Fibroblast of mammary gland (primary cell): ENCODE data around the gene SAYSD1.

Source experiments
- DNase-seq: peaks from one replicate; pipeline ENCODE4 v3.0.0-alpha.2; 2010; ENCODE audit warnings: low read depth
- H3K4me3 ChIP-seq: 2 replicates; pipeline ENCODE4 v1.5.1; 2011; ENCODE audit warnings: low read depth, mild to moderate bottlenecking, low read length, moderate library complexity; ENCODE audit not compliant: control insufficient read depth
- TF ChIP-seq, protein P1 (sequence below): conservative IDR thresholded peaks from 2 replicates; pipeline ENCODE4 v1.5.1; 2011; ENCODE audit warnings: low read depth, low read length, inconsistent platforms; ENCODE audit not compliant: control insufficient read depth, insufficient read depth

SAYSD1 gene

DNA sequence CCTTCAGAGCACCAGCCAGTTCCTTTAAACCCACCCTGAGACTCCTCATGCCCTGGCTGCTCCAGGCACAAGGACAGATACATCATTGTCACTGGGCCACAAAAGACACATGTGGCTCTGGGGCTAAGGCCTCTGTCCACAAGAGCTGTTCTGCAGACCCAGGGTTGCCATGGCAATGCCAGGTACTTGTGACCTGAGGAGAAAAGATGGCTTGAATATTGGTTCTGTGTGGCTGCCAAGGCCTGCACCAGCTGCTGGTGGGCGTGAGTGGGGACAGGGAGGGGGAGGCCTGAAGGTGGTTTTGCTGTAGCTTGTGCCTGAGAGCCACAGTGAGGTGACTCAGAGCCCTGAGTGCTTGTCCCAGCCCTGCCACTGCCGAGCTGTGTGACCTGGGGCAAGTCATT lies 31.8 kb downstream of the SAYSD1 start:
- no peak overlapping the region for H3K4me3 ChIP-seq
- TF ChIP-seq, protein P1, sequence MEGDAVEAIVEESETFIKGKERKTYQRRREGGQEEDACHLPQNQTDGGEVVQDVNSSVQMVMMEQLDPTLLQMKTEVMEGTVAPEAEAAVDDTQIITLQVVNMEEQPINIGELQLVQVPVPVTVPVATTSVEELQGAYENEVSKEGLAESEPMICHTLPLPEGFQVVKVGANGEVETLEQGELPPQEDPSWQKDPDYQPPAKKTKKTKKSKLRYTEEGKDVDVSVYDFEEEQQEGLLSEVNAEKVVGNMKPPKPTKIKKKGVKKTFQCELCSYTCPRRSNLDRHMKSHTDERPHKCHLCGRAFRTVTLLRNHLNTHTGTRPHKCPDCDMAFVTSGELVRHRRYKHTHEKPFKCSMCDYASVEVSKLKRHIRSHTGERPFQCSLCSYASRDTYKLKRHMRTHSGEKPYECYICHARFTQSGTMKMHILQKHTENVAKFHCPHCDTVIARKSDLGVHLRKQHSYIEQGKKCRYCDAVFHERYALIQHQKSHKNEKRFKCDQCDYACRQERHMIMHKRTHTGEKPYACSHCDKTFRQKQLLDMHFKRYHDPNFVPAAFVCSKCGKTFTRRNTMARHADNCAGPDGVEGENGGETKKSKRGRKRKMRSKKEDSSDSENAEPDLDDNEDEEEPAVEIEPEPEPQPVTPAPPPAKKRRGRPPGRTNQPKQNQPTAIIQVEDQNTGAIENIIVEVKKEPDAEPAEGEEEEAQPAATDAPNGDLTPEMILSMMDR, result no peak
- no peak for DNase-seq

DNA sequence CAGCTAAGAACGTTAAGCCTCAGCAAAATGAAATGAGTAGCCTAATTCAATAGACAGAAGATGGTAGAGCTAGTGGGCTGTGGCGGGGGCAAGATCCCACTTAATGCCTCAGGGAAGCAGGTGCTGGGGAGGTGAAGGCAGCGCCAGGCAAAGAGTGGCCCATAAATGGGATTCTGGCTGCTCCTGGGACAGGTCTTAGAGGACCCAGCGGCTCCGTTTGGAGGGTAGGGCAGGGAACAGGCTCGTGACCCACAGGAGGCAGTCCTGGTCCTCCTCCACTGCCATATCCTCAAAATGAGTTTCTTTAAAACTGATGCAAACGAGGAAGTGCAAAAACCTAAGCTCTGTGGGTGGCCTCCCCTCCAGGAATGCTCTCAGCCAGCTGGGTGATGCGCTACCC lies 32.7 kb downstream of the SAYSD1 start:
- no peak overlapping the region for H3K4me3 ChIP-seq
- no peak for DNase-seq
- TF ChIP-seq, protein P1, result no peak

GRCh38 chr6:39080246-39080875 lies 34.6 kb downstream of the SAYSD1 start:
- no peak overlapping the region for H3K4me3 ChIP-seq
- DNase-seq, result no peak
- TF ChIP-seq, protein P1, result no peak

DNA sequence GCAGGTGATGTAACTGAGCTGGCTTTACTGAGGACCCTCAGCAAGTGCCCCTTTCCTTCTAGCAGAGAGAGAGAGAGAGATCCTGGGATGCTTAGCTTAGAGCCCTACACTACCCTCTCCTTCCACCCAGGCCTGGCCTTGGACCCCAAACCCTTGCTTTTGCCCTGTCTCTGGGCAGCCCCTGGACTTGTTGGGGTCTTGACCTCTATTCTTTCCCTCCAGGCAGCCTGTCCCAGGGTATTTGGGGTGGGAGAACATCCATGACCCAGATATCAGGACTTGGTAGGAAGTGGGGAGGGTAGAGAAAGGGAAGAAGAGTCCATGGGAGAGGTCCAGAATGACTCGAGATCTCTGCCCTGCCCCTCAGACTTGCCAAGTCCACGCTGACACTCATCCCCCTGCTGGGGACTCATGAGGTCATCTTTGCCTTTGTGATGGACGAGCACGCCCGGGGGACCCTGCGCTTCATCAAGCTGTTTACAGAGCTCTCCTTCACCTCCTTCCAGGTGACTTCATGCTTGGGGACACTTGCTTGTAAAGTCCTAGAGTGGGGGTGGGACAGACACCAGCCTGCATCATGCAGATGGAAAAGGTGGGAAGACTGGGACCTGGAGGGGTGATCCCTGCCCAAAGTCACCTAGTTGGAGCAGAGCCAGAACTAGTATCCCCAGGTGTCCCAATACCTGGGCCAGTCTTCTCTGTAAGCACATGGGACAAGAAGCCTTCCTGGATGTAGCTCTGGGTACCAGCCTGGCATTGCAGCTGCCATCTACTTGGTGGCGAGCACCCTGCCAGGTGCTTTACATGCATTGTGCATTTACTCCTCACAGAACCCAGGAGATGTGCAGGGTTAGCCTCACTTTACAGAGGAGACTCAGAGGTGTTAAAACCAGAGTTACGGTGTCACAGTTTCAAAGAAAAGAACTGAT lies 35.5 kb downstream of the SAYSD1 start:
- TF ChIP-seq, protein P1, result no peak
- H3K4me3 ChIP-seq, result no peak overlapping the region
- no peak for DNase-seq

DNA sequence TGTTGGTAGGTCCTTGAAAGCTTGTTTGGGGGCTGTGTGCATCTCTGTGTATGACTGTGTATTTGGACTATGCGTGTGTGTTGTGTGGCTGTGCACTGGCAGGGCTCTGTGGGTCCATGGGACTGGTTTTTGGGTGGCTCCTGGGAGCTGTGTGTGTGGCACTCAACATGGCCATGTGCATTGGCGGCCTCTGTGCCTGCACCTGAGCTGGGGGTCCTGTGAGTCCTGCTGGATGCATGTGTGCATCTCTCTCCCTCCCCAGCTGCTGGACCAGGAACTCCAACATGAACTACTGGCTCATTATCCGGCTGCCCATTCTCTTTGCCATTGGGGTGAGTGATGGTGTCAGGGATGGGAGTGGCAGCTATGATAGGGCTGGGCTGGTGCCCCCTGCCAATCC lies 36.3 kb downstream of the SAYSD1 start:
- no peak for DNase-seq
- TF ChIP-seq, protein P1, result no peak
- H3K4me3 ChIP-seq, result no peak overlapping the region

DNA sequence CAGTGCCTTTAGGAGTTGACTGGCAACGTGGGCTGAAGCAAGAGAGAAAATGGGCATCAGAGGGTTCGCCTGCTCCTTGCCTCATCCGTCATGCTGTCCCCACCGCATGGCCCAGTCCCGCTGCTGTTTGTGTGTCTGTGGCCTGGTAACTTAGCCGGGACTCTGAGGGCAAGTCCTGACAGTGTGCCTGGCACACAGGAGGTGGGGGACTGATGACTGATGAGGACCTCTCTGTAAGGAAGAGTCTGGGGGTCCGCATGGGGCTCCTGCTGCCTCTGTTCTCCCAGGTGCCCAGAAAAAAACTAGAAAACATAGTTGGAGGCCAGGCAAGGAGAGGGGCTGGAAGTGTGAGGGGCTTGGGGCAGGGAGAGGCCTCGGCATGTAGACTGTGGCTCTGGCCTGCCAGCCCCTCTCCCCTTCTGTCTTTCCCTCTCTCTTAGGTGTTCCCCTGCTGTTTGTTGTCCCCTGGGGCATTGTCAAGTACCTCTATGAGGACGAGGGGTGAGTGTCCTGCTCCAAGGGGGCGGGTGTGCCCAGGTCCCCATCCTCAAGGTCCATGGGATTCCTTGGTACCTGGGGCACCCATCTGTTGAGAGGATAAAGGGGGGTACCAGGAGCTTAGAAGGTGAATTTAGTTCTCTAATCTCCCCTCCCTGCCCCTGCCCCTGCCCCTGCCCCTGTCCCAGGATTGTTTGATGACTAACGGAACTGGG lies 36.9 kb downstream of the SAYSD1 start:
- no peak for DNase-seq
- no peak overlapping the region for H3K4me3 ChIP-seq
- TF ChIP-seq, protein P1, result no peak
